ENCODE measurements around the gene CTCFL. TPM values are rescaled to one million over a fixed set of nuclear protein-coding genes. Genes with fewer than 3 reads are reported as not detected.

The CTCFL gene
- total and polyA plus RNA-seq, 2 of the 8 experiments (the other 6 are each of a cell fraction or from before 2014, with no cell fraction given) = 0.30 to 0.80 TPM

- Histone ChIP-seq H2BK20ac (ENCODE audit: low read length) (no peak overlapping the region), H3K4me3 (ENCODE audit: extremely low read depth in 1 of 4, insufficient read depth in 2 of 4, low read depth in 3 of 4, low read length in 4 of 4) (no peak overlapping the region), H3K9me3 (ENCODE audit: insufficient read depth in 2 of 2, low read depth in 1 of 2, low read length in 1 of 2) (no peaks in the 10 kb centered on the region), H3K18ac (ENCODE audit: extremely low read depth, low read length) (no peak overlapping the region), H3K4ac (replicated peaks; ENCODE audit: insufficient read length, low read depth, low read length) (no peak overlapping the region), H4K5ac (ENCODE audit: insufficient read length, low read depth, low read length) (no peak overlapping the region), H2BK12ac (ENCODE audit: low read depth, low read length) (no peak overlapping the region), H3K23ac (ENCODE audit: insufficient read length) (no peak overlapping the region), H3K27ac (ENCODE audit: low read depth, low read length) (no peak overlapping the region), H3K4me2 (ENCODE audit: insufficient read depth in 1 of 2, low read depth in 2 of 2, low read length in 2 of 2) (no peak overlapping the region), H4K20me1 (replicated peaks in 1 of 2; ENCODE audit: control insufficient read depth in 1 of 2, insufficient read depth in 2 of 2, low read length in 2 of 2) (no peaks in the 10 kb centered on the region), H3K56ac (replicated peaks; ENCODE audit: insufficient read length, low read depth, low read length) (no peak overlapping the region), H4K91ac (replicated peaks; ENCODE audit: insufficient read length, low read length) (no peak overlapping the region), H2BK15ac (ENCODE audit: low read length) (no peak overlapping the region), H3K4me1 (replicated peaks in 1 of 4; ENCODE audit: control insufficient read depth in 3 of 4, insufficient read depth in 4 of 4, low read length in 3 of 4) (no peaks in the 10 kb centered on the region), H3K23me2 (ENCODE audit: low read depth, low read length) (no peaks in the 10 kb centered on the region), H3K9ac (replicated peaks in 1 of 4; ENCODE audit: extremely low read depth in 1 of 4, low read depth in 3 of 4, low read length in 3 of 4) (no peak overlapping the region), H2AK5ac (ENCODE audit: low read depth, low read length) (no peak overlapping the region), H3K79me1 (ENCODE audit: low read depth, low read length) (no peaks in the 10 kb centered on the region), H2BK120ac (replicated peaks; ENCODE audit: low read depth, low read length) (no peak overlapping the region), H2AFZ (ENCODE audit: low read length) (no peak overlapping the region), H4K8ac (ENCODE audit: extremely low read depth, insufficient read depth, low read length) (no peak overlapping the region), H3K36me3 (ENCODE audit: control insufficient read depth in 2 of 4, insufficient read depth in 4 of 4, low read length in 3 of 4) (no peaks in the 10 kb centered on the region), H2BK5ac (ENCODE audit: low read depth, low read length) (no peak overlapping the region), H3K79me2 (ENCODE audit: control insufficient read depth in 1 of 2, insufficient read depth in 2 of 2, low read length in 2 of 2) (no peaks in the 10 kb centered on the region), H3K27me3 (replicated peaks in 1 of 4; ENCODE audit: control insufficient read depth in 3 of 4, extremely low read depth in 1 of 4, insufficient read depth in 3 of 4, low read length in 3 of 4) (no peaks in the 10 kb centered on the region), H3K14ac (ENCODE audit: insufficient read length) (no peak overlapping the region)
- 84% methylated on average over 12 of the region's 12 CpGs; no CpG with 5 or more reads in 1 of the 2 experiments for WGBS, 2 experiments (ENCODE audit: extremely low coverage in 1 of 2, insufficient coverage in 1 of 2, insufficient read length in 1 of 2, insufficient replicate concordance in 2 of 2, low coverage in 1 of 2, low lambda C conversion rate in 2 of 2, missing lambda C conversion rate in 1 of 2)
- DNase-seq (ENCODE audit: low read depth in 1 of 2, low spot score in 2 of 2) = no peak
- FAIRE-seq = no peak
- POLR2A ChIA-PET (ENCODE audit: partially characterized antibody) = no interaction called here
- CTCF ChIA-PET (ENCODE audit: partially characterized antibody) = interaction anchor here (1.6 to 1.8 kb wide), 3 partner anchors 16 to 37 kb away, joined by 4 to 10 read pairs (median 9); partner anchors contain the start of gene PCK1
- no peak for TF ChIP-seq EZH2 (IDR thresholded peaks at IDR 0.05; ENCODE audit: low read depth, low read length, severe bottlenecking)
- TF ChIP-seq NRF1 (IDR thresholded peaks at IDR 0.05; ENCODE audit: low read depth, low read length) = no peak
- TF ChIP-seq GABPA (IDR thresholded peaks at IDR 0.05; ENCODE audit: borderline replicate concordance, insufficient read depth, low read length) = no peak
- TF ChIP-seq KDM1A (IDR thresholded peaks at IDR 0.05; ENCODE audit: borderline replicate concordance, low read length) = no peak
- TF ChIP-seq ASH2L (IDR thresholded peaks at IDR 0.05; ENCODE audit: low read length) = no peak
- no peak for TF ChIP-seq JUND (IDR thresholded peaks at IDR 0.05; ENCODE audit: low read length)
- TF ChIP-seq BRCA1 (IDR thresholded peaks at IDR 0.05; ENCODE audit: low read depth, low read length) = no peak
Measured at GRCh38 chr20:57544838-57545564, 20.1 kb upstream of the CTCFL start.

Data from H1 (cell line).